Keratinocyte (primary cell): ENCODE results near the gene CHD1. TPM values are rescaled to one million over a fixed set of nuclear protein-coding genes. Genes with fewer than 3 reads are reported as not detected.

Source experiments
- DNase-seq: peaks from one replicate; pipeline ENCODE4 v3.0.0-alpha.2; 2011; ENCODE audit warnings: low read depth, missing footprints, low spot score
- FAIRE-seq: peaks from 2 replicates; lab custom pipeline; 2011; peaks lifted over from hg19 to GRCh38; lab: Jason Lieb, UNC
- H2AFZ ChIP-seq: 2 replicates; pipeline ENCODE4 v1.6.0; 2012; ENCODE audit warnings: low read length, control low read depth, inconsistent platforms; ENCODE audit not compliant: control insufficient read depth
- H3K27ac ChIP-seq: 2 replicates; pipeline ENCODE4 v1.5.1; 2011; ENCODE audit warnings: low read length; ENCODE audit not compliant: control insufficient read depth, insufficient read depth
- H3K27me3 ChIP-seq: 3 replicates; pipeline ENCODE4 v1.6.0; 2011; ENCODE audit warnings: low read length; ENCODE audit not compliant: control insufficient read depth, insufficient read depth; ENCODE audit errors: extremely low read depth
- H3K36me3 ChIP-seq, 2 experiments: 2 replicates in 1 of 2; 3 replicates in 1 of 2; pipeline ENCODE4 v1.5.1; 2011; ENCODE audit warnings: low read length in 2 of 2, mild to moderate bottlenecking in 1 of 2; ENCODE audit not compliant: control insufficient read depth in 2 of 2, insufficient read depth in 2 of 2; ENCODE audit errors: extremely low read depth in 1 of 2
- H3K4me1 ChIP-seq: 3 replicates; pipeline ENCODE4 v1.5.1; 2011; ENCODE audit warnings: low read length; ENCODE audit not compliant: control insufficient read depth, insufficient read depth; ENCODE audit errors: extremely low read depth
- H3K4me2 ChIP-seq: 3 replicates; pipeline ENCODE4 v1.6.0; 2011; ENCODE audit warnings: low read depth, low read length; ENCODE audit not compliant: control insufficient read depth, insufficient read depth; ENCODE audit errors: extremely low read depth
- H3K4me3 ChIP-seq, 3 experiments: fragments of 200-600 bp in 1 of 3; sonication (generic) in 1 of 3; 2 replicates in 2 of 3; 3 replicates in 1 of 3; pipeline ENCODE4 v1.5.1; 2011 to 2016; ENCODE audit warnings: low read length in 3 of 3, mild to moderate bottlenecking in 3 of 3, control low read depth in 2 of 3, inconsistent platforms in 1 of 3, low read depth in 1 of 3, mixed read lengths in 1 of 3, mixed run types in 1 of 3, moderate library complexity in 1 of 3; ENCODE audit not compliant: control insufficient read depth in 2 of 3, insufficient read depth in 2 of 3; ENCODE audit errors: extremely low read depth in 1 of 3
- H3K79me2 ChIP-seq: 2 replicates; pipeline ENCODE4 v1.6.0; 2012; ENCODE audit warnings: low read length; ENCODE audit not compliant: control insufficient read depth, insufficient read depth
- H3K9ac ChIP-seq: 3 replicates; pipeline ENCODE4 v1.6.0; 2011; ENCODE audit warnings: low read length; ENCODE audit not compliant: control insufficient read depth, insufficient read depth; ENCODE audit errors: extremely low read depth
- H3K9me1 ChIP-seq: 3 replicates; pipeline ENCODE4 v1.6.0; 2011; ENCODE audit warnings: low read length; ENCODE audit not compliant: control insufficient read depth, insufficient read depth; ENCODE audit errors: extremely low read depth
- H3K9me3 ChIP-seq: 2 replicates; pipeline ENCODE4 v1.5.1; 2012; ENCODE audit warnings: low read depth, low read length; ENCODE audit not compliant: control insufficient read depth
- H4K20me1 ChIP-seq: 3 replicates; pipeline ENCODE4 v1.6.0; 2011; ENCODE audit warnings: low read length; ENCODE audit not compliant: control insufficient read depth, insufficient read depth; ENCODE audit errors: extremely low read depth
- EZH2 ChIP-seq: IDR thresholded peaks from one replicate; pipeline ENCODE4 v1.6.1; 2012; ENCODE audit warnings: inconsistent platforms, mild to moderate bottlenecking, low read length, moderate library complexity
- dilution Hi-C: fragments of 300-500 bp; cut with MboI; formaldehyde crosslinking; loops from one replicate; pipeline ENCODE4 v1.7.0; 2020; ENCODE audit warnings: low sequenced_read_pairs; ENCODE audit not compliant: extremely low pct_ligation_motif_present
- polyA plus RNA-seq, 5 experiments: library from polyadenylated mRNA; depleted of rRNA in 3 of 5; stranded (reverse) in 3 of 5; stranded (forward) in 1 of 5; unstranded in 1 of 5; fragments of >200 nt; gene quantifications; 1 replicate in 1 of 5; 2 replicates in 3 of 5; 3 replicates in 1 of 5; pipeline versions ENCODE4 v1.2.1 to v1.2.3, GENCODE V29; 2011 to 2012; ENCODE audit warnings: missing spikeins in 2 of 5, low read depth in 1 of 5, low replicate concordance in 1 of 5
- TF ChIP-seq, protein P1 (sequence below), 3 experiments: IDR thresholded peaks in 1 of 3; conservative IDR thresholded peaks in 1 of 3; optimal IDR thresholded peaks in 1 of 3; 2 replicates in 2 of 3; 3 replicates in 1 of 3; pipeline versions ENCODE3 to v1.5.1; 2011; ENCODE audit warnings: low read length in 3 of 3, mild to moderate bottlenecking in 3 of 3, moderate library complexity in 2 of 3, control low read depth in 1 of 3, inconsistent platforms in 1 of 3; ENCODE audit not compliant: insufficient read depth in 2 of 3; ENCODE audit errors: extremely low read depth in 1 of 3

CHD1 gene
- polyA plus RNA-seq, 1 donor (not counting 4 experiments of a cell fraction or from before 2014, with no cell fraction given) = 26.5 TPM

DNA sequence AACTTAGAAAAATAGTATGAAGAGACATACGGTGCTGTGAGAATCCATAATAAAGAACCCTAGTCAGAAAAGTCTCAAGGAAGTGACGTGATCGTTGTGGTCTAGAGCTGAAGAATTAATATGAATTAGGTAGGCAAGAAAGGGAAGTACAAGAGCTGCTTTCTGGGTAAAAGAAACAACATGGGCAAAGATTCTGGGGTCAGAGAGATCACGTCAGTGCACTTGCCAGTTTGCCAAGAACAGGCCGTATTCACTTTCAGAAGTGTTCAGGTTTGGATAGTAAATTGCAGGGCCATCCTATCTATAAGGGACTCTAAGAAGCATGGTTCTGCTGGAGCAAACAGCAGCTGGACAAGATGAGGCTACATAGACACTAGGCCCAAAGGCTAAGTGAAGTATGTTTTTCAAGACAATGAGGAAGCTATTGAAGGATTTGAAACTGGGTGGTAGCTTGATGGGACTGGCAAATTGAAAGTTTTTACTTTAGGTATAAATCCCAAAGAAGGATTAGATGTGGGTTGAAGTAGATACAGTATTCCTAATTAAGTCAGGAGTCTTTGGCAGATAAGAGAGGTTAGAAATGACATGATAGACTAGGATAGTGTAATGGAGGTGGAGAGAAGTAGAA is 4.8 kb upstream of the CHD1 start:
- H4K20me1 ChIP-seq = no peaks in the 10 kb centered on the region
- no peak for TF ChIP-seq EZH2
- TF ChIP-seq, protein P1, sequence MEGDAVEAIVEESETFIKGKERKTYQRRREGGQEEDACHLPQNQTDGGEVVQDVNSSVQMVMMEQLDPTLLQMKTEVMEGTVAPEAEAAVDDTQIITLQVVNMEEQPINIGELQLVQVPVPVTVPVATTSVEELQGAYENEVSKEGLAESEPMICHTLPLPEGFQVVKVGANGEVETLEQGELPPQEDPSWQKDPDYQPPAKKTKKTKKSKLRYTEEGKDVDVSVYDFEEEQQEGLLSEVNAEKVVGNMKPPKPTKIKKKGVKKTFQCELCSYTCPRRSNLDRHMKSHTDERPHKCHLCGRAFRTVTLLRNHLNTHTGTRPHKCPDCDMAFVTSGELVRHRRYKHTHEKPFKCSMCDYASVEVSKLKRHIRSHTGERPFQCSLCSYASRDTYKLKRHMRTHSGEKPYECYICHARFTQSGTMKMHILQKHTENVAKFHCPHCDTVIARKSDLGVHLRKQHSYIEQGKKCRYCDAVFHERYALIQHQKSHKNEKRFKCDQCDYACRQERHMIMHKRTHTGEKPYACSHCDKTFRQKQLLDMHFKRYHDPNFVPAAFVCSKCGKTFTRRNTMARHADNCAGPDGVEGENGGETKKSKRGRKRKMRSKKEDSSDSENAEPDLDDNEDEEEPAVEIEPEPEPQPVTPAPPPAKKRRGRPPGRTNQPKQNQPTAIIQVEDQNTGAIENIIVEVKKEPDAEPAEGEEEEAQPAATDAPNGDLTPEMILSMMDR (optimal IDR thresholded peaks at IDR 0.05 in 1 of 3, IDR thresholded peaks at IDR 0.05 in 1 of 3, conservative IDR thresholded peaks at IDR 0.05 in 1 of 3; ENCODE audit: extremely low read depth in 1 of 3, insufficient read depth in 2 of 3, low read length in 3 of 3) = no peak
- no peak overlapping the region for H3K4me3 ChIP-seq
- DNase-seq (no peak), FAIRE-seq (no peak)
- no peak overlapping the region for H3K4me2 ChIP-seq
- peaks cover 18% of the 10 kb centered on the region for H3K79me2 ChIP-seq
- H3K9me3 ChIP-seq = no peaks in the 10 kb centered on the region
- dilution Hi-C loops = no loop called here
- peaks cover 7% of the 10 kb centered on the region for H3K4me1 ChIP-seq
- H3K27ac ChIP-seq = no peak overlapping the region
- no peaks in the 10 kb centered on the region for H3K36me3 ChIP-seq
- H3K9me1 ChIP-seq = no peaks in the 10 kb centered on the region
- H2AFZ ChIP-seq = no peak overlapping the region
- no peaks in the 10 kb centered on the region for H3K27me3 ChIP-seq
- no peak overlapping the region for H3K9ac ChIP-seq

DNA sequence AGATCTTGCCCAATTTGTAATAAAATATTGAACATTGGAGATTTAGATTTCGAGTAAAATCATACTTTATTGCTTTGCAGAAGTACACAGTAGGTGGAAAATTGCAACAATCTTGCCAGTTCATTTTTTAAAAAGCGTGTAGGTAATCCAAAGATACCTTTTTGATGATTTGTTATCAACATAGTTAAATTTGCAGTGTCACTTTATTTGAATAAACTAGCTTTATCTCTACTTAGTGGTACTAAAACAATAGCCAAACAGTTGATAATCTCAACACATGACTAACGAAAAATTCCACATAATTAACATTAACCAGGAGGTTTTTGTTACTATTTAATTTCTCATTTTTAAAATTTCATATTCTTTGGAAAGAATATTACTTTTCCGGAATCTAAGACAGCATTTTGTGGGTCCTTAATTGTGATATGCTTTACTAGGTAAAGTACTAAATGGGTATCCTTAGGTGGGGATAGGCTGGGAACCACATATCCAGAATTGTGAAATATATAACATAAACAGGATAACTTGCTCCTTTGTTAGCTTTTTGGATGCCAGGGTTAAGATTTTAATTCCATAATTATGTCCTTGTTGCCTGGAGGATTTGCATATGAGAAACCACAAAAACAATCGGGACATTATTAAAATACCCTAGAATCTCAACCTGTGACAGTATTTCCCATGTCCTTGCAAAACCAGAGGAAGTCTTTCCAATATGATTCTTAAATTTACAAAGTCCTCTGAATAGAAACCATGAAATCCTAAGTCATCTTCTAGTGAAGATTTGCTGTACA is 2.4 kb upstream of the CHD1 start:
- H3K9me3 ChIP-seq = no peaks in the 10 kb centered on the region
- no peak for TF ChIP-seq EZH2
- TF ChIP-seq, protein P1 (optimal IDR thresholded peaks at IDR 0.05 in 1 of 3, IDR thresholded peaks at IDR 0.05 in 1 of 3, conservative IDR thresholded peaks at IDR 0.05 in 1 of 3; ENCODE audit: extremely low read depth in 1 of 3, insufficient read depth in 2 of 3, low read length in 3 of 3) = no peak
- no peak overlapping the region for H2AFZ ChIP-seq
- FAIRE-seq = no peak
- no peaks in the 10 kb centered on the region for H3K36me3 ChIP-seq
- H3K27me3 ChIP-seq = no peaks in the 10 kb centered on the region
- peaks cover 35% of the 10 kb centered on the region for H3K79me2 ChIP-seq
- H4K20me1 ChIP-seq = peaks cover 2% of the 10 kb centered on the region
- H3K4me1 ChIP-seq = peaks cover 11% of the 10 kb centered on the region
- H3K9ac ChIP-seq = no peak overlapping the region
- no peak for DNase-seq
- dilution Hi-C loops = no loop called here
- no peak overlapping the region for H3K4me2 ChIP-seq
- H3K27ac ChIP-seq = no peak overlapping the region
- no peaks in the 10 kb centered on the region for H3K9me1 ChIP-seq
- no peak overlapping the region for H3K4me3 ChIP-seq
